Stomach (tissue), 9 donors: ENCODE measurements around the gene CDC20B. TPM values are rescaled to one million over a fixed set of nuclear protein-coding genes. Genes with fewer than 3 reads are reported as not detected.

Source experiments
- DNase-seq, 2 donors: peaks; one replicate each; pipeline versions ENCODE4 v3.0.0 to v3.0.0-alpha.2; 2013 to 2019
- H3K27ac ChIP-seq, 5 donors: fragments of 200-600 bp in 4 of 5; sonication (generic) in 4 of 5; one replicate each; pipeline ENCODE4 v1.5.1; 2013 to 2019; ENCODE audit warnings: mild to moderate bottlenecking in 1 of 5, moderate library complexity in 1 of 5
- H3K27me3 ChIP-seq, 3 donors: fragments of 200-600 bp; sonication (generic); one replicate each; pipeline ENCODE4 v1.5.1; 2017 to 2019; ENCODE audit warnings: mixed run types in 1 of 3
- H3K36me3 ChIP-seq, 4 donors: fragments of 200-600 bp; sonication (generic); 1 replicate in 3 of 4; 2 replicates in 1 of 4; pipeline ENCODE4 v1.5.1; 2016 to 2019
- H3K4me1 ChIP-seq, 4 donors: fragments of 200-600 bp; sonication (generic); one replicate each; pipeline ENCODE4 v1.5.1; 2016 to 2019
- H3K4me3 ChIP-seq, 4 donors: fragments of 200-600 bp; sonication (generic) in 3 of 4; one replicate each; pipeline ENCODE4 v1.5.1; 2016 to 2019; ENCODE audit warnings: mild to moderate bottlenecking in 1 of 4
- H3K9me3 ChIP-seq, 4 donors: fragments of 200-600 bp; sonication (generic); one replicate each; pipeline ENCODE4 v1.5.1; 2016 to 2019
- CTCF ChIP-seq, 7 experiments: fragments of 450-650 bp in 4 of 7; fragments of 200-600 bp in 3 of 7; sonication (generic) in 3 of 7; IDR thresholded peaks; one replicate each; pipeline ENCODE4 v1.5.1; 2016 to 2019; ENCODE audit warnings: antibody characterized with exemption in 7 of 7, control low read depth in 2 of 7, mild to moderate bottlenecking in 1 of 7
- EP300 ChIP-seq: sonication (generic); formaldehyde crosslinking; IDR thresholded peaks from one replicate; pipeline ENCODE4 v1.6.1; 2017; ENCODE audit warnings: antibody characterized with exemption
- POLR2A ChIP-seq, 4 donors: fragments of 450-650 bp; IDR thresholded peaks; one replicate each; pipeline ENCODE4 v1.6.1; 2016; ENCODE audit warnings: antibody characterized with exemption in 4 of 4, control low read depth in 2 of 4, mild to moderate bottlenecking in 1 of 4, moderate library complexity in 1 of 4
- POLR2AphosphoS5 ChIP-seq, 3 donors: sonication (generic); formaldehyde crosslinking; IDR thresholded peaks; one replicate each; pipeline ENCODE4 v1.6.1; 2016; ENCODE audit warnings: antibody characterized with exemption in 3 of 3
- WGBS, 5 donors: extraction: QIAGEN DNeasy Blood & Tissue Kit in 3 of 5; methylation state at CpG; one replicate each; pipeline versions ENCODE4 v1.1.5 to v1.1.7; 2013 to 2018; 5-methylcytosine and 5-hydroxymethylcytosine counted together
- intact Hi-C: fragments of 100-400 bp; cut with DNase I; formaldehyde crosslinking; loops from one replicate; pipeline ENCODE4 v1.15.1; 2023; ENCODE audit warnings: low total_unique reads
- polyA plus RNA-seq, 3 donors: library from polyadenylated mRNA; stranded (reverse); fragments of 200-250 nt; gene quantifications; one replicate each; pipeline ENCODE4 v1.2.3, GENCODE V29; 2013
- total RNA-seq, 5 donors: library from RNA; depleted of rRNA; stranded (reverse); fragments of >200 nt; gene quantifications; one replicate each; pipeline versions ENCODE4 v1.1.0 to v1.2.3, GENCODE V29; 2014 to 2016
- donor health status: healthy with polysubstance abuse.
- donor health status: Bipolar disorder and iron deficiency.
- donor health status: healthy.

CDC20B gene
- total and polyA plus RNA-seq, 8 donors = not detected

- Histone ChIP-seq H3K27ac (no peak overlapping the region), H3K9me3 (no peaks in the 10 kb centered on the region), H3K27me3 (peaks cover 3 to 91% (median 37%) of the 10 kb centered on the region in 3 donors), H3K4me3 (peak overlapping the region in 1 of 4 donors; percentile 53), H3K4me1 (peaks cover 22 to 36% (median 32%) of the 10 kb centered on the region in 4 donors), H3K36me3 (no peaks in the 10 kb centered on the region)
- no peak for TF ChIP-seq POLR2AphosphoS5 (IDR thresholded peaks at IDR 0.05)
- TF ChIP-seq POLR2A (IDR thresholded peaks at IDR 0.05) = no peak
- no peak for TF ChIP-seq CTCF (IDR thresholded peaks at IDR 0.05)
- TF ChIP-seq EP300 = no peak
- WGBS, 5 donors = 6 to 17% (median 10%) methylated on average over 2 of the region's 2 CpGs
- intact Hi-C loops = loop anchor here (10.0 kb wide), 1 partner anchor 58 kb away; the partner anchor contains the start of gene CCNO
- no peak for DNase-seq
These were observed 4.1 kb upstream of the CDC20B start for GRCh38 chr5:55177078-55177477.

DNA sequence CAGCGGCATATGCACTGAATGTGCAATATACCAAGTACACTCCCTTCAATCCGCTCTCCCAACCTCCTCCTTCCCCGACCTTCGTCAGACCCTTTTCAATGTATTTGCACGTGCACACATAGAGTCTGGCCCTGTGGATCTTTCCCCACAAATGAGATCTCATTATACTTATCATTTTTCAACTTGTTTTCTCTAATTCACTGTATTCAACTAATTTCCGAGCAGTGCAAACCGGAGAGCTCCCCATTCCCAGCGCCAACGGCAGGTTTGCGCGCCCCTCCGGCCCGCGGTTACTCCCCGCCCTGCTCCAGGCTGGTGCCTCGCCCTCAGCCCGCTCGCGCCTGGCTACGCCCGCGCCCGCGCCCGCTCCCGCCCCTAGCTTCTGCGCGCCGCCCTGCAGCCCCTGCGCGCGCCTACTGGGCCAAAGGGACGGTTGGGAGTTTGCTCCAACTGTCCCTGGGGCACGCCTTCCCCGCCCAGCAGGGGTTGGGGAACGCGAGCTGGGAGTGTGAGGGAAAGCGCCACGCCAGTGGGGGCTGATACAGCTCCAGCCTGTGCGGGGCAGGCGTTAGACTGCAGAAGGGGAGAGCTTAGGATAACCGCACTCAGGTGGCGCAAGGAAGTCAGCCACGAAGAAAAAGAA is 3.3 kb upstream of the CDC20B start:
- intact Hi-C loops = loop anchor here (10.0 kb wide), 1 partner anchor 59 kb away; the partner anchor contains the start of gene CCNO
- peaks cover 3 to 96% (median 37%) of the 10 kb centered on the region in 3 donors for H3K27me3 ChIP-seq

DNA sequence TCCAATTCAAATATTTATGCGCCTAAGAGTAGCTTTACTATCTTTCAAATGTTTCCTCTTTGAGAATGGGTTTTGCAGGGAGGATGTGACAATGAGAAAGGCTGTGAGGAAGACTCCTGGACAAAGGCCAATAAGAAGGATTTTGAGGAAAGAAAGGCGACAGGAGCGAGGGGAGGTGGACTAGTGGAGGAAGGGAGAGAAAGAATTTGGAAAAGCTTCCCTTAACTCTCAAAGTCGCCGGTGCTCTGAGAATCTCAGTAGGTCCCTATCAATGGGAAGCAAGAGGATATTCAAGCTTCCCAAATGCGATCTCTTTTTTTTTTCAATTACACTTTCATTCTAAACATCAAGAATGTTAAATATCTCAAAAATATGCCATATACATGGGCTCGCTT is 2.8 kb upstream of the CDC20B start:
- no peaks in the 10 kb centered on the region for H3K9me3 ChIP-seq
- H3K4me1 ChIP-seq = peaks cover 22 to 37% (median 33%) of the 10 kb centered on the region in 4 donors
- no peak overlapping the region for H3K27ac ChIP-seq
- no peak for DNase-seq
- no peaks in the 10 kb centered on the region for H3K36me3 ChIP-seq
- peak overlapping the region; percentile 27 to 53 (median 38) for H3K4me3 ChIP-seq
- no peak for TF ChIP-seq POLR2A (IDR thresholded peaks at IDR 0.05)
- peaks cover 3 to 99% (median 37%) of the 10 kb centered on the region in 3 donors for H3K27me3 ChIP-seq
- 11 to 19% (median 13%) methylated on average over 7 of the region's 7 CpGs for WGBS, 5 donors
- intact Hi-C loops = loop anchor here (10.0 kb wide), 1 partner anchor 59 kb away; the partner anchor contains the start of gene CCNO

More for the DNA sequence above, 3.3 kb upstream of the CDC20B start:
- Histone ChIP-seq H3K9me3 (no peaks in the 10 kb centered on the region), H3K36me3 (no peaks in the 10 kb centered on the region), H3K27ac (no peak overlapping the region), H3K4me3 (peak overlapping the region; percentile 27 to 53 (median 38)), H3K4me1 (peaks cover 22 to 37% (median 33%) of the 10 kb centered on the region in 4 donors)
- DNase-seq = peak; percentile 73 to 88
- TF ChIP-seq POLR2A (IDR thresholded peaks at IDR 0.05) (no peak), EP300 (no peak), POLR2AphosphoS5 (IDR thresholded peaks at IDR 0.05) (peak in 1 of 3 donors; percentile 54), CTCF (IDR thresholded peaks at IDR 0.05) (peak in 5 of 7 experiments; percentile 22 to 72 (median 39))
- 1 to 4% (median 2%) methylated on average over 27 to 44 of the region's 44 CpGs for WGBS, 5 donors

- DNase-seq = peak in 1 of 2 donors; percentile 24
- H3K9me3 ChIP-seq = no peaks in the 10 kb centered on the region
- 11 to 18% (median 14%) methylated on average over 8 of the region's 8 CpGs for WGBS, 5 donors
- H3K27me3 ChIP-seq = peaks cover 3 to 95% (median 37%) of the 10 kb centered on the region in 3 donors
- H3K36me3 ChIP-seq = no peaks in the 10 kb centered on the region
- no peak for TF ChIP-seq CTCF (IDR thresholded peaks at IDR 0.05)
- TF ChIP-seq EP300 = no peak
- no peak for TF ChIP-seq POLR2A (IDR thresholded peaks at IDR 0.05)
- TF ChIP-seq POLR2AphosphoS5 (IDR thresholded peaks at IDR 0.05) = no peak
- intact Hi-C loops = loop anchor here (10.0 kb wide), 1 partner anchor 61 kb away; the partner anchor contains the start of gene CCNO
- peaks cover 22 to 37% (median 33%) of the 10 kb centered on the region in 4 donors for H3K4me1 ChIP-seq
- peak overlapping the region in 3 of 5 donors; percentile 18 to 38 (median 38) for H3K27ac ChIP-seq
- H3K4me3 ChIP-seq = peak overlapping the region; percentile 44 to 65 (median 55)
These were observed 782 bp upstream of the CDC20B start for GRCh38 chr5:55173687-55174230.
